ENCODE data around the gene LRRC19.
A peak's percentile ranks its signal among the peaks of the same experiment; 100 is the strongest.

The LRRC19 gene

DNA sequence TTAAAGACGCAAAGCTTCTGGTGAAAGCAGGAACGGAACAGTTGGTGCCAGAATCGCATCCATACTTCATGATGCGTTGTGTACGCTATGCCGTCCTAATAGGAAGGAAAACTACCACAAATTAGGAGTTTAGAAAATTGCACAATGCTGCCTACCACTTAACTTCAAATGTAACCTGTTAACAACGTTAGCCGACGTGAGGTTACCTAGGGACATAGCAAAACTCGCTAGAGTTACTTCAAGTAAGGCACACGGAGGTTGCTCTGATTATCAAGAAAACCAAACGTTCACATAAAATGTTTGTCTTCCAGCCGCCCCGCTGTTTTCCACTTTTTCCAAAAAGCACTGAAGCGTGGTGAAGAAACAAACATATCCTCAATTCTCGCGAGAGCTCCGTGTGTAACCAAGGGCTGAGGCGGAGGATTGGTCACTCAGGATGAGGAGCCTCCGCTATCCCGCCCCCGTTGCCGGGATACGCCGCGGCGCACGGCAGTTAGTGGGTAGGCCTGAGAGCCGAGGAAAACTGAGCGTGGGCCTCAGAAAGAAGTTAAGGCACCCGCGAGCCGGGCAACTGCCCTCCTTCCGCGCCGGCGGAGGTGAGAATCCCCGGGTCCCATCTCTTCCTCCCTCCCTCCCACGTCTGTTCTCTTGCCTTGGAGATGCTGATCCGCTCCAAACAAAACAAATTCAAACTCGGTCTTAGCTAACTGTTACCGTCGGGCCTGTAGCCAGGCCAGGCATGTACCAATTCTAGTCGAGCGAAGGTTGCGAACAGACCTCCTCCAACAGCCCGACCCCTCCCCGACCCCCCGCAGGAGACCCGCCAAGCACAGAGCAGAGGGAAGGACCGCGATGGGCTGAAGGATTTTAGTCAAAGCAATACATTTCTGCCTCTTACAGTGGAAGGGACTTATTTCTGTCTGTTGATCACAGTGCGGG, 49.3 kb downstream of the LRRC19 start, which contains the start of gene IFT74:
IFT74 (plus strand) TSS at position 492 of the 939 bp plus-strand sequence. CDS start 5,556 bp downstream, outside the sequence.
- peak; percentile 93 to 95 for DNase-seq

DNA sequence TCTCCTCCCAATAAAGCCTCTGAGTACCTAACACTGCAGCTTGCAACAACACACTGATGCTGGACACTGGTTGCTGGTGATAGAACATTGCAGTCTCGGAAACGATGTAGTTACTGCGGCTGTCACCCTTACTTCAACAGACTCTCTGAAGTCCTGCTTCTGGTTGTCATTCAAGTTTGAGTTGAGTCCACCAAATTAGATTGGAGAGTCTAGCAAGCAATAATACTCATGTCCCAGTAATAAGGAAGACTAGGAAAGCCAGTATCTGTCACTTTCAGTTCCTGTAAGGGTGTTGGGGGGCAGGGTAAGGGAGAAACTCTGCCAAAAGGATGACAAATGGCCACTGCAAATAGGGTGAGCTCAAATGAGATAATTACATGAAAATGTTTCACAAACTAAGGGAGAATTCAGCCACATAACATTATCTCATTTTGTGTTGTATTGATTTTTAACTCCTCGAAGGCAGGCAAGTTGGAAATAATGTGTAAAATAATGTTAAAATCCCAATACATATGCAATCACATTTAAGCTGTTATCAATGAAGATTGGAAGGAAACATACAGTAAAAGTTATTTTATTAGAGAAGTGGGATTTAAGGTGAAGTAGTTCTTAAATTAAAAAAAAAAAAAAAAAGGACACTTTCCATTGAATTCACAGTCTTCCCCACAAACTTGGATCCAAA, 50.1 kb downstream of the LRRC19 start:
- no peak for DNase-seq

- DNase-seq, result no peak
These were observed 51.4 kb downstream of the LRRC19 start for GRCh38 chr9:26954050-26954508.

DNA sequence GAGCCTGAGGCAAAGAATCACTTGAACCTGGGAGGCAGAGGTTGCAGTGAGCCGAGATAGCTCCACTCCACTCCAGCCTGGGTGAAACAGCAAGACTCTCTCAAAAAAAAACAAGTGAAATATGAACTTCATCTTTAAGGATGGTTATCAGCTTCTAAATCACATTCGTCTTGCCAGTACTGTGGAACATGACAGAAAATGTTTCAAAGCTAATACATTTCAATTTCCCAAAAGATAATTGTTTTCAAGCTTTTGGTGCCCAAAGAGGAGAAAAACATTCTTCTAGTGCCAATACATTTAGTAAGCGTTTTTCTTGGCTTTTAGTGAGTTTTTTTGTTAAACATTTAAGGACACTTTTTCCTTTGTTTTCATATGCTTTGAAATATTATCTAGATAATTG, 53.7 kb downstream of the LRRC19 start:
- no peak for DNase-seq

GRCh38 chr9:26950521-26950920, 55.0 kb downstream of the LRRC19 start:
- no peak for DNase-seq

DNA sequence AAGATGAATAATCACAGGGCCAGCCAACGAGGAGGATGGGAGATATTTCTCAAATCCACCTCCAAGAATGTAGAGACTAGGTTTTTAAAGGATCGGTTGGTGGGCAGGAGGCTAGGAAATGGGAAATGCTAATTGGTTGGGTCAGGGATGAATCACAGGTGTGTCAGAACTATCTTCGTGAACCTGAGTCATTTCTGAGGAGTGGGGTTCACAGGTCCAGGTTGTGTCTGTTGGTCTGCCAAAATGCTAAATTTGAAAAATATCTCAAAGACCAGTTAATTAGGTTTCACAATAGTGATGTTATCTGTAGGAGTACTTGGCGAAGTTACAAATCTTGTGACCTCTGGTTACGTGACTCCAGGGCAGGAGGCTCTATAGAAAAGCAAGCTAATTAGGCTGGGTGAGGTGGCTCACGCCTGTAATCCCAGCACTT, 55.8 kb downstream of the LRRC19 start:
- DNase-seq, result no peak

- DNase-seq, result peak; percentile 51 to 55
These were observed 57.7 kb downstream of the LRRC19 start for GRCh38 chr9:26947736-26948135.

GRCh38 chr9:26946753-26947727, 58.4 kb downstream of the LRRC19 start, which contains the start of gene PLAA:
Gene PLAA (minus strand): TSS chr9:26947242. CDS start chr9:26947045, 197 bp downstream.
- peak; percentile 83 to 86 for DNase-seq

DNA sequence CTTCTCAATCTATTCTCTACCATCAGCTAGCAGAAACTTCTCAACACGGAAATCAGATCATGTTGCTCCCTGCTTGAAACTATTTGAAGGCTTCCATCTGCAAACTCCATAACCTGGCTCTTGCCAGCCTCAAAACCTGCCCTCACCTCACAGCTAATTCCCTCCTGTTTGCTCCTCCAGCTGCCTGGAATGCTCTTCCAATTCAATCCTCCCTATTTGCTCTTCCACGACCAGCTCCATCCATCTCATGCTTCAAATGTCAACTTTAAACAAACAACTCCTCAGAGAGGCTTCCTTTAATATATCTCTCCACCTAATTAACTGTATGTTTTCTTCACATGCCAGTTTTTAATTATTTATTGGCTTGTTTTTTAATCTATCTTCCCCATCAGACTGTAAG, 59.9 kb downstream of the LRRC19 start:
- no peak for DNase-seq

All from activated CD4-positive, alpha-beta T cell treated with anti-CD3 and anti-CD28 coated beads, Interleukin-2, amount 50 U/mL, for 48 hours (primary cell).